HG03457 (cell line): ENCODE results near the gene ATF7.
A peak's percentile ranks its signal among the peaks of the same experiment; 100 is the strongest.
"Not testable (repeated sequence)": the region's sequence is repeated elsewhere in the genome, so short reads cannot be mapped to it uniquely, and the experiment has no call there.

ENCODE experiments used
- ATAC-seq: cut with Tn5 transposase; IDR thresholded peaks from one replicate; pipeline ENCODE4 v1.9.1; 2021; ENCODE audit warnings: moderate number of reproducible peaks; ENCODE audit not compliant: unreplicated experiment

The ATF7 gene

DNA sequence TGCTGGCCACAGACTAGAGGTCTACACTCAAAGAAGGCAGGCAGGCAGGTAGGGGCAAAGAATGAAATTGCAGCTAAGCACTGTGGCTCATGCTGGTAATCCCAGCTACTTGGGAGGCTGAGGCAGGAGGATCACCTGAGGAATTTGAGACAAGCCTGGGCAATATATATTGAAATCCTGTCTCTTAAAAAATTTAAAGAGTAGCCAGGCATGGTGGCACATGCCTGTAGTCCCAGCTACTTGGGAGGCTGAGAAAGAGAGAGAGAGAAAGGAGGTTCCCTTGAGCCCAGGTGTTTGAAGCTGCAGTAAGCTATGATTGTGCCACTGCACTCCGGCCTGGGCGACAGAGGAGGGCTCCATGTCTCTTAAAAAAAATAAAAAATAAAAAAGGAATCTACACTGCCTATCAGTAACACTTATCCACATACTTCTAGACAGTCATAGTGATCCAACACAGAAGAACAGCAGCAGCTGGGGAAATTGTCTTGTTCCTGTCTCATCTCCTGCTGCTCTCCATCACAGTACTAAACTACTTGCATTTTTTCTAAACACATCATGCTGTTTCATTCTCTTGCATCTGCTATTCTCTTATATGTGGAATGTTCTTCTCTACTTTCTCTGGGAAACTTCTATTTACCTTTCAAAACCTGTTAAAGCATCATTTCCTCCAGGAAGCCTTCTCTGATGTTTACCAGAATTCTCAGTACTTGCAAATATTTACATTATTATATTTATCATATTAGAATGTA lies 57.2 kb downstream of the ATF7 start:
- no peak for ATAC-seq

GRCh38 chr12:53567961-53568808 lies 58.0 kb downstream of the ATF7 start:
- no peak for ATAC-seq

DNA sequence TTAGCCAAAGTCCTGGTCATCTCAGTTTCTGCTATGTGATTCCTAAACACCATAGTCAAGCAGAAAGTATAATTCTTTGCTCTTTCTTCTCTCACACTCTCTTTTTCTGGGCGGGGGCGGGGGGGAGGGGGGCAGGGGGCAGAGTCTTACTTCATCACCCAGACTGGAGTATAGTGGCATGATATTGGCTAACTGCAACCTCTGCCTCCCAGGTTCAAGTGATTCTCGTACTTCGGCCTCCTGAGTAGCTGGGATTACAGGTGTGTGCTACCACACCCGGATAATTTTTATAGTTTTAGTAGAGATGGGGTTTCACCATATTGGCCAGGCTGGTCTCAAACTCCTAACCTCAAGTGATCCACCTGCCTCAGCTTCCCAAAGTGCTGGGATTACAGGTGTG lies 60.8 kb downstream of the ATF7 start:
- ATAC-seq = not testable (repeated sequence)

- no peak for ATAC-seq
Observed at GRCh38 chr12:53564941-53565340, 61.2 kb downstream of the ATF7 start.

GRCh38 chr12:53564278-53564677 lies 61.9 kb downstream of the ATF7 start:
- no peak for ATAC-seq

GRCh38 chr12:53563452-53564028 lies 62.6 kb downstream of the ATF7 start:
- no peak for ATAC-seq

GRCh38 chr12:53561590-53561953 lies 64.6 kb downstream of the ATF7 start:
- ATAC-seq = no peak

GRCh38 chr12:53560912-53561589 lies 65.1 kb downstream of the ATF7 start:
- no peak for ATAC-seq

- no peak for ATAC-seq
Observed at GRCh38 chr12:53560351-53560750, 65.8 kb downstream of the ATF7 start.

GRCh38 chr12:53558631-53559030 lies 67.6 kb downstream of the ATF7 start:
- ATAC-seq = no peak

- ATAC-seq = no peak
Observed at GRCh38 chr12:53552361-53553327, 73.5 kb downstream of the ATF7 start.

DNA sequence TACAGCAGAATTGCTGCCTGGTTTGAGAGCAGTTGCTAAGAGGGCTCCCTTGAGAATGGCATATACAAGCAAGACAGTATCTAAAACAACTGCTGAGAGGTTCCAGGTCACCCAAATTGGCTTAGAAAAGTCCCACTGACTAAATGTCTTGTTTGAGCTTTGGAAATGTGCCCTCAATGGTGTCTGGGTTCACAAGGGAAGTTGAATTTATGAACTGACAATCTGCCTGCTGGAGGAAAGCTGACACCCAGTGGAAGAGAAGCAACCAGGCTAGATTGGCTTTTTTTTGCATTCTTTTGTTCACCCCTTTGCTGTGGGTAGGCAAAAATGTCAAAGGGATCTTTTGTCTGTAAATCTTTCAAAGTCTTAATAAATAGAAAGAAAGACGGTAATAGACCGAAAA lies 74.3 kb downstream of the ATF7 start:
- no peak for ATAC-seq

DNA sequence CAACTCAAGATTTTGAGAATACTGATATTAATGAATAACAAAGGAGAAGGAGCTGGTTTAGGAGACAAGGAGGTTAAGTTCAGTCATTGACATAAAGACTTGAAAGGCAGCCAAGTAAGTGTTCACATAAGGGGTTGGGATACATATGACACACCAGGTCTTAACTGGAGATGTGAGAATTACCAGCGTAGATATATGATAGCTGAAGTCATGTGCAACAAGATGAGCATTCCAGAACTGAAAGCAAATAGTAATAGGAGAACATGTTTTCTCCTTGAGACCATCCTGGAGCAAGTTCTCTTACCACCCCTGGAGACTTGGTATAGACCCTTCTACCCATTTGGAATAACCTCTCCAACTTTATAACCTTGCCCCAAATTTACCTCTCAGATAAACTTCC lies 75.6 kb downstream of the ATF7 start:
- ATAC-seq = no peak

DNA sequence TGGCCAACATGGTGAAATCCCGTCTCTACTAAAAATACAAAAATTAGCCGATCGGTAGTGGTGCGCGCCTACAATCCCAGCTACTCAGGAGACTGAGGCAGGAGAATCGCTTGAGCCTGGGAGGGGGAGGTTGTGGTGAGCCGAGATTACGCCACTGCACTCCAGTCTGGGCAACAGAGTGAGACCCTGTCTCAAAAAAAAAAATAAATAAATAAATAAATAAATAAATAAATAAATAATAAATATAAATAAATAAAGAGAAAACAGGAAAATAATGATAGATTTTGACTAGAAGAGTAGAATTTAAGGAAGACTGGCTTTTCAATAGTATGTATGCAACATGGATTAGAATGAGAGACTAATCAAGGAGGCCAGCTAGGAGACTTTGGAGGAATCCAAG lies 76.1 kb downstream of the ATF7 start:
- ATAC-seq = not testable (repeated sequence)

DNA sequence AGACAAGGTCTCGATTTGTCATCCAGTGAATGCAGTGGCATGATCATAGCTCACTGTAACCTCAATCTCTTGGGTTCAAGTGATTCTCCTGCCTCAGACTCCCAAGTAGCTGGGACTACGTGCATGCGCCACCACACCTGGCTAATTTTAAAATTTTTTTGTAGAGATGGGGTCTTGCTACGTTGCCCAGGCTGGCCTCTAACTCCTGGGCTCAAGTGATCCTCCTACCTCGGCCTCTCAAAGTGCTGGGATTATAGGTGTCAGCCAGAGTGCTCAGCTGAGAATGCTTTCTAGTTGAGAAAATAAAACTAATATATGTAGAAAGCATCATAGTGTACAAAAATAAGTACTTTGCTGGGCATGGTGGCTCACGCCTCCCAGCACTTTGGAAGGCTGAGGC lies 77.8 kb downstream of the ATF7 start:
- ATAC-seq = not testable (repeated sequence)

DNA sequence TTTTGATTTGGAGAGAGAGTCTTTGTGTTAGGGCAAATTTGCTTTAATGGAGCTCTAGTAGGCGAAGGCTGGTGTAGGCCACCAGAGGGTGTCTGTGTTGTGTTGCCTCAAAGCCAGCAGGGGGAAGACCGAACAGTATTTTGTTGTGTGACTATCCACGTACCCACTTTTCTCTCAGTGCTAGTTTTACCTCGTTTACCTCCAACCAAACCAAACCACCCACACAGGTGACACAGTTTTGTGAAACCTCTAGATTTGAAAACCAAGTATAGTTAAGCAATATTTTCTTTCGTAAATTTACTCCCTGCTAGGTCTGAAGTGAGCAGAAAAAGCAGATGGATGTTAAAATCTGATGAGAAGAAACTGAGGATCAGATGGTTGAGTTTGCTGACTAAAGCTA lies 82.6 kb downstream of the ATF7 start:
- peak; percentile 69 for ATAC-seq

- ATAC-seq = no peak
Observed at GRCh38 chr12:53539526-53539925, 86.7 kb downstream of the ATF7 start.

DNA sequence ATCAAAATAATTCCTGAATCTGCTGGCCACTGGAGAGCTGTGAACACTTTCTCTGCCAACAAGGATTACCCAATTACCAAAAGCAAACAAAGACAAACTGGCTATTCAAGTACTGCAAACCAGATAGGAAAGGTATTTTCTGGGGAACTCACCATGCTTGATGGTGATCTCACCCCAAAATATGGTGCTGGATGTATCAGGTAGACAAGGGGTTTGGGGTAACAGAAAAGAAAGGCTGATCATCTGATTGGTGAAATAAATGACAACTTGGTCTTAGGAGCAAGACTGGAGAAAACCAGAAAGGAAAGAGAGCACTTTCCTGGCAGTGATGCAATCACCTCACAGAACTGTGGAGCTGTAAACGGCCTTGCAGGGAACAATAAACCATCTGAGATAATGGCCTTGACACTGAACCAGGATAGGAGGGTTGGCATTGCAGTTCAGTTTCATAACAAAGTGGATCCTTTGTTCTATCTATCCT lies 87.9 kb downstream of the ATF7 start:
- ATAC-seq = no peak

DNA sequence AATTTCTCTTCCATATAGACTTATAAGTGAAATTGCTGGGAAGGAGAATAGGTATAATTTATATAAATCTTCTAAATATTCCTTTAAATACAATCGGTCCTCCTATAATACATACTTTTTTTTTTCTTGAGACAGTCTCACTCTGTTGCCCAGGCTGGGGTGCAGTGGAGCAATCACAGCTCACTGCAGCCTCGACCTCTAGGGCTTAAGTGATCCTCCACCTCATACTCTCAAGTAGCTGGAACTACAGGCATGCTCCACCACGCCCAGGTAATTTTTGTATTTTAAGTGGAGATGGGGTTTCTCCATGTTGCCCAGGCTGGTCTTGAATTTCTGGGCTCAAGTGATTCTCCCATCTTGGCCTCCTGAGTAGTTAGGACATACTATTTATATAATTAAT lies 89.2 kb downstream of the ATF7 start:
- ATAC-seq = no peak

DNA sequence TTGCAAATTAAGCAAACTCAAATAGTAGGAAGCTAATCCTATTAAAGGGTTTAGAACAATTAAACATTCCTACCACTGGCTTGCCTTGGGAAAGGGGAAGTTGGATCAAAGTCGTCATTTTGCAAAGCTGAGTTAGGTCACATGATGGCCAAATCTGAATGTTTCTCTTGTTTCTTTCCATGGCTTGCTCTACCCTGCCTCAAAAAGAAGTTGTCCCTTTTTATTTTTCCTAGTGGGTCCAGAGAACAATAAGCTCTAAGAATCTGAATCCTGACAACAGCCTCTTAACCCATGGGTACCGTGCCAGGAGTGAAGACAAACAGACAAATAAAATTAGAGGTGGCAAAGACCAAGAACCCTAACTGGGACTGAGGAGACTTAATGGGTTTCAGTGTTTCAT lies 92.7 kb downstream of the ATF7 start:
- no peak for ATAC-seq
